Measurements from ENCODE around the gene RAB3C.

The RAB3C gene

GRCh38 chr5:58631895-58632294 is 49.0 kb downstream of the RAB3C start:
- ATAC-seq, result no peak
- TF ChIP-seq ZNF565 (CRISPR knock-in tag; conservative IDR thresholded peaks at IDR 0.05; ENCODE audit: low read depth) (no peak), ZFP30 (CRISPR knock-in tag; IDR thresholded peaks at IDR 0.05) (no peak), GLIS3 (CRISPR knock-in tag; IDR thresholded peaks at IDR 0.05) (no peak)

- no peak for TF ChIP-seq POU6F1 (CRISPR knock-in tag; IDR thresholded peaks at IDR 0.05; ENCODE audit: borderline replicate concordance, low read depth)
- TF ChIP-seq CREB5 (CRISPR knock-in tag; IDR thresholded peaks at IDR 0.05; ENCODE audit: low read depth), result no peak
- no peak for TF ChIP-seq ZC3H10 (CRISPR knock-in tag; IDR thresholded peaks at IDR 0.05)
- no peak for TF ChIP-seq PPARA (CRISPR knock-in tag; IDR thresholded peaks at IDR 0.05; ENCODE audit: borderline replicate concordance)
- TF ChIP-seq CSRNP3 (CRISPR knock-in tag; IDR thresholded peaks at IDR 0.05), result no peak
- TF ChIP-seq ZNF565 (CRISPR knock-in tag; conservative IDR thresholded peaks at IDR 0.05; ENCODE audit: low read depth), result no peak
- TF ChIP-seq ESRRG (CRISPR knock-in tag; IDR thresholded peaks at IDR 0.05), result no peak
- no peak for ATAC-seq
Measured at GRCh38 chr5:58635416-58635815, 52.5 kb downstream of the RAB3C start.

GRCh38 chr5:58640011-58640410 is 57.1 kb downstream of the RAB3C start:
- no peak for ATAC-seq
- TF ChIP-seq POU6F1 (CRISPR knock-in tag; IDR thresholded peaks at IDR 0.05; ENCODE audit: borderline replicate concordance, low read depth), result no peak
- TF ChIP-seq CREB5 (CRISPR knock-in tag; IDR thresholded peaks at IDR 0.05; ENCODE audit: low read depth), result no peak
- TF ChIP-seq ZC3H10 (CRISPR knock-in tag; IDR thresholded peaks at IDR 0.05), result no peak
- no peak for TF ChIP-seq ZNF8 (CRISPR knock-in tag; IDR thresholded peaks at IDR 0.05)
- no peak for TF ChIP-seq SNAI2 (CRISPR knock-in tag; IDR thresholded peaks at IDR 0.05)
- TF ChIP-seq ARNTL (CRISPR knock-in tag; IDR thresholded peaks at IDR 0.05; ENCODE audit: borderline replicate concordance, low read depth), result no peak
- TF ChIP-seq ZFP30 (CRISPR knock-in tag; IDR thresholded peaks at IDR 0.05), result no peak
- no peak for TF ChIP-seq PPARA (CRISPR knock-in tag; IDR thresholded peaks at IDR 0.05; ENCODE audit: borderline replicate concordance)
- no peak for TF ChIP-seq ISL1 (CRISPR knock-in tag; IDR thresholded peaks at IDR 0.05)
- no peak for TF ChIP-seq ZNF565 (CRISPR knock-in tag; conservative IDR thresholded peaks at IDR 0.05; ENCODE audit: low read depth)
- no peak for TF ChIP-seq TOX (CRISPR knock-in tag; IDR thresholded peaks at IDR 0.05; ENCODE audit: borderline replicate concordance)
- TF ChIP-seq ZFP3 (CRISPR knock-in tag; IDR thresholded peaks at IDR 0.05), result no peak
- TF ChIP-seq TSHZ2 (CRISPR knock-in tag; IDR thresholded peaks at IDR 0.05), result no peak

- no peak for ATAC-seq
- TF ChIP-seq ESRRG (CRISPR knock-in tag; IDR thresholded peaks at IDR 0.05) (no peak), BACH2 (CRISPR knock-in tag; IDR thresholded peaks at IDR 0.05; ENCODE audit: borderline replicate concordance) (no peak), TSHZ2 (CRISPR knock-in tag; IDR thresholded peaks at IDR 0.05) (no peak), ZC3H10 (CRISPR knock-in tag; IDR thresholded peaks at IDR 0.05) (no peak), PPARA (CRISPR knock-in tag; IDR thresholded peaks at IDR 0.05; ENCODE audit: borderline replicate concordance) (no peak), RARB (CRISPR knock-in tag; IDR thresholded peaks at IDR 0.05) (no peak), ZFP3 (CRISPR knock-in tag; IDR thresholded peaks at IDR 0.05) (no peak), OSR1 (CRISPR knock-in tag; IDR thresholded peaks at IDR 0.05) (no peak), ISL1 (CRISPR knock-in tag; IDR thresholded peaks at IDR 0.05) (no peak), TOX (CRISPR knock-in tag; IDR thresholded peaks at IDR 0.05; ENCODE audit: borderline replicate concordance) (no peak), ARNTL (CRISPR knock-in tag; IDR thresholded peaks at IDR 0.05; ENCODE audit: borderline replicate concordance, low read depth) (no peak), GLIS3 (CRISPR knock-in tag; IDR thresholded peaks at IDR 0.05) (no peak)
Measured at GRCh38 chr5:58641533-58641932, 58.7 kb downstream of the RAB3C start.

Data from SK-N-SH treated with all-trans-retinoic acid at 6 μM for 48 hours (cell line).